ENCODE measurements around the gene SLC44A4. TPM values are rescaled to one million over a fixed set of nuclear protein-coding genes. Genes with fewer than 3 reads are reported as not detected.

SLC44A4 gene
- 17.5 and 19.1 TPM in 2 replicates for total RNA-seq
- long read RNA-seq, transcript SLC44A4-202 (21 exons, 2,589 nt): major isoform, 12 of 14 reads
- long read RNA-seq, partial matches to known transcripts: 1 of 14 reads
- long read RNA-seq, other reads (novel, unspliced or antisense): 0 of 14 reads

- Mint-ChIP-seq H3K27ac (peak within 1 kb of the TSS; percentile 91), H3K4me3 (ENCODE audit: low read depth) (peak within 1 kb of the TSS; percentile 60), H3K9me3 (ENCODE audit: low read depth) (no peaks in the 10 kb centered on the region), H3K4me1 (ENCODE audit: low read depth) (peaks cover 17% of the 10 kb centered on the region), H3K27me3 (no peaks in the 10 kb centered on the region), H3K36me3 (ENCODE audit: insufficient read depth) (peaks cover 14% of the 10 kb centered on the region)
- no peak for DNase-seq (ENCODE audit: low spot score, unreplicated experiment)
- TF ChIP-seq, protein P1, sequence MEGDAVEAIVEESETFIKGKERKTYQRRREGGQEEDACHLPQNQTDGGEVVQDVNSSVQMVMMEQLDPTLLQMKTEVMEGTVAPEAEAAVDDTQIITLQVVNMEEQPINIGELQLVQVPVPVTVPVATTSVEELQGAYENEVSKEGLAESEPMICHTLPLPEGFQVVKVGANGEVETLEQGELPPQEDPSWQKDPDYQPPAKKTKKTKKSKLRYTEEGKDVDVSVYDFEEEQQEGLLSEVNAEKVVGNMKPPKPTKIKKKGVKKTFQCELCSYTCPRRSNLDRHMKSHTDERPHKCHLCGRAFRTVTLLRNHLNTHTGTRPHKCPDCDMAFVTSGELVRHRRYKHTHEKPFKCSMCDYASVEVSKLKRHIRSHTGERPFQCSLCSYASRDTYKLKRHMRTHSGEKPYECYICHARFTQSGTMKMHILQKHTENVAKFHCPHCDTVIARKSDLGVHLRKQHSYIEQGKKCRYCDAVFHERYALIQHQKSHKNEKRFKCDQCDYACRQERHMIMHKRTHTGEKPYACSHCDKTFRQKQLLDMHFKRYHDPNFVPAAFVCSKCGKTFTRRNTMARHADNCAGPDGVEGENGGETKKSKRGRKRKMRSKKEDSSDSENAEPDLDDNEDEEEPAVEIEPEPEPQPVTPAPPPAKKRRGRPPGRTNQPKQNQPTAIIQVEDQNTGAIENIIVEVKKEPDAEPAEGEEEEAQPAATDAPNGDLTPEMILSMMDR (IDR thresholded peaks at IDR 0.05; ENCODE audit: unreplicated experiment): no peak
These were observed at the start of gene SLC44A4 for GRCh38 chr6:31878726-31879125. Gene SLC44A4 (minus strand): TSS chr6:31878997. CDS start chr6:31878980, 17 bp downstream.

- Mint-ChIP-seq H3K9me3 (ENCODE audit: low read depth) (no peaks in the 10 kb centered on the region), H3K4me3 (ENCODE audit: low read depth) (no peak overlapping the region), H3K36me3 (ENCODE audit: insufficient read depth) (no peaks in the 10 kb centered on the region), H3K27me3 (peaks cover 3% of the 10 kb centered on the region), H3K4me1 (ENCODE audit: low read depth) (no peaks in the 10 kb centered on the region), H3K27ac (no peak overlapping the region)
- no peak for DNase-seq (ENCODE audit: low spot score, unreplicated experiment)
- TF ChIP-seq, protein P1 (IDR thresholded peaks at IDR 0.05; ENCODE audit: unreplicated experiment): no peak
These were observed 49.8 kb upstream of the SLC44A4 start for GRCh38 chr6:31928672-31928939.

DNA sequence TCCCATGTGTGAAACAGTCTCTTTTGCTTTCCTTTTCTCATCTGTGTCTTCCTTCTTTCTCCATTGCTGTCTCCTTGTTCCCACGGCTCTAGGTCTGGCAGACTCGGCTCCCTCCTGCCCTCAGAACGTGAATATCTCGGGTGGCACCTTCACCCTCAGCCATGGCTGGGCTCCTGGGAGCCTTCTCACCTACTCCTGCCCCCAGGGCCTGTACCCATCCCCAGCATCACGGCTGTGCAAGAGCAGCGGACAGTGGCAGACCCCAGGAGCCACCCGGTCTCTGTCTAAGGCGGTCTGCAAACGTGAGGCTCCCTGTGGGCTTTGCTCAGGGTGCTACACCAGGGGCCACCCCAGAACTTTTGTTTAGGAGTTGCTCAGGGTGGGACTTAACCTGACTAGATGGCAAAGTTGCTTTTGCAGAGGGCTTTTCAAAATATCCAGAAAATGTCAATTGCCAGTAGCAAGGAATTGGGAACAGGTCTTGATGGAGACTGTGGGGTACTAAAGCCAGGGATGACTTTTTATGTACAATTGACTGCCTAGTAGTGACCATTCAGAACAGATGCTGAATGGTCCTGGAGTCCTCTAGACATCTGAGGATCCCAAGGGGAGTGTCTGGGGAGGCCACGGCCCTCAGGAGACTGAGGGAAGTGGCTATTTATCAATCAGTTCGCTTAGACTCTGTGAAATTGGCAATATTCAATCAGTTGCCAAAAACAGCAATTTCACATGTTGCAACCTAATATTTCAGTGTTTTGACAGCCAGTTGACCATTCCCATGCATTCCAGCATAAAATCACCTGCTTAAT, 49.3 kb upstream of the SLC44A4 start:
- Mint-ChIP-seq H3K4me3 (ENCODE audit: low read depth) (no peak overlapping the region), H3K36me3 (ENCODE audit: insufficient read depth) (no peaks in the 10 kb centered on the region), H3K4me1 (ENCODE audit: low read depth) (no peaks in the 10 kb centered on the region), H3K9me3 (ENCODE audit: low read depth) (no peaks in the 10 kb centered on the region), H3K27ac (no peak overlapping the region), H3K27me3 (peaks cover 3% of the 10 kb centered on the region)
- DNase-seq (ENCODE audit: low spot score, unreplicated experiment): no peak
- TF ChIP-seq, protein P1 (IDR thresholded peaks at IDR 0.05; ENCODE audit: unreplicated experiment): no peak

- Mint-ChIP-seq H3K27ac (no peak within 1 kb of the TSS), H3K36me3 (ENCODE audit: insufficient read depth) (no peaks in the 10 kb centered on the region), H3K9me3 (ENCODE audit: low read depth) (no peaks in the 10 kb centered on the region), H3K4me3 (ENCODE audit: low read depth) (no peak within 1 kb of the TSS), H3K4me1 (ENCODE audit: low read depth) (no peaks in the 10 kb centered on the region), H3K27me3 (peaks cover 3% of the 10 kb centered on the region)
- TF ChIP-seq, protein P1 (IDR thresholded peaks at IDR 0.05; ENCODE audit: unreplicated experiment): no peak
- DNase-seq (ENCODE audit: low spot score, unreplicated experiment): no peak
These were observed 48.6 kb upstream of the SLC44A4 start, which contains the start of gene C2 for GRCh38 chr6:31927242-31927862. Gene C2 (plus strand): TSS chr6:31927717. CDS start chr6:31927753, 36 bp downstream.

- Mint-ChIP-seq H3K4me1 (ENCODE audit: low read depth) (peaks cover 3% of the 10 kb centered on the region), H3K36me3 (ENCODE audit: insufficient read depth) (no peaks in the 10 kb centered on the region), H3K27me3 (peaks cover 3% of the 10 kb centered on the region), H3K9me3 (ENCODE audit: low read depth) (no peaks in the 10 kb centered on the region), H3K27ac (no peak overlapping the region), H3K4me3 (ENCODE audit: low read depth) (no peak overlapping the region)
- TF ChIP-seq, protein P1 (IDR thresholded peaks at IDR 0.05; ENCODE audit: unreplicated experiment): peak; percentile 25
- DNase-seq (ENCODE audit: low spot score, unreplicated experiment): no peak
These were observed 44.1 kb upstream of the SLC44A4 start for GRCh38 chr6:31922942-31923341.

Data from progenitor cell of endocrine pancreas (in vitro differentiated cells).